HepG2 (cell line): ENCODE data around the gene VEGFB. TPM values are rescaled to one million over a fixed set of nuclear protein-coding genes. Genes with fewer than 3 reads are reported as not detected.

Experiments used
- ATAC-seq: fragments of 200-7000 bp; cut with Tn5 transposase; 3 replicates; pipeline ENCODE4 v1.9.1; 2020; ENCODE audit warnings: mild to moderate bottlenecking, moderate library complexity
- BruUV-seq: library from RNA; stranded (reverse); fragments of 400-500 nt; replicated peaks from 2 replicates; lab custom pipeline; 2021; lab: Mats Ljungman, UMichigan
- CTCF ChIA-PET: fragments of 300-600 bp; formaldehyde crosslinking; extraction: SDS; loops from one replicate; lab custom pipeline; 2021; ENCODE audit warnings: low total read pairs, inconsistent platforms, low intra/inter-chr PET ratio; lab: Yijun Ruan, JAX
- POLR2A ChIA-PET: fragments of 350-600 bp; sonication (Branson Sonifier 250); formaldehyde crosslinking; loops from one replicate; lab custom pipeline; 2020; ENCODE audit warnings: antibody characterized with exemption, inconsistent platforms; lab: Yijun Ruan, JAX
- DNase-seq: peaks from one replicate; pipeline ENCODE4 v3.0.0-alpha.2; 2015; ENCODE audit warnings: low spot score
- FAIRE-seq: peaks from 3 replicates; lab custom pipeline; 2011; peaks lifted over from hg19 to GRCh38; lab: Jason Lieb, UNC
- H2AFZ ChIP-seq: one replicate; pipeline ENCODE4 v1.6.1; 2011; ENCODE audit warnings: low read length, inconsistent platforms
- H3K27ac ChIP-seq: fragments of 300-600 bp; 3 replicates; pipeline ENCODE4 v1.8.0; 2011; ENCODE audit warnings: mixed run types, mild to moderate bottlenecking, mixed read lengths, low read length, inconsistent platforms; ENCODE audit not compliant: insufficient read depth; ENCODE audit errors: extremely low read length
- H3K27me3 ChIP-seq, 2 experiments: fragments of 200-600 bp in 1 of 2; 2 replicates in 1 of 2; 3 replicates in 1 of 2; pipeline versions ENCODE4 v1.6.0 to v1.8.0; 2011; ENCODE audit warnings: low read length in 2 of 2, mild to moderate bottlenecking in 2 of 2, moderate library complexity in 2 of 2, inconsistent platforms in 1 of 2; ENCODE audit not compliant: insufficient read depth in 2 of 2, control insufficient read depth in 1 of 2
- H3K36me3 ChIP-seq, 2 experiments: fragments of 200-600 bp in 1 of 2; replicated peaks in 1 of 2; 2 replicates in 1 of 2; 3 replicates in 1 of 2; pipeline versions ENCODE4 v1.5.1 to v1.8.0; 2011; ENCODE audit warnings: low read length in 2 of 2, inconsistent platforms in 1 of 2; ENCODE audit not compliant: insufficient read depth in 2 of 2, control insufficient read depth in 1 of 2
- H3K4me1 ChIP-seq: 2 replicates; pipeline ENCODE4 v1.5.1; 2012; ENCODE audit warnings: low read length, inconsistent platforms; ENCODE audit not compliant: insufficient read depth
- H3K4me2 ChIP-seq: 2 replicates; pipeline ENCODE4 v1.6.0; 2011; ENCODE audit warnings: low read depth, low read length, inconsistent platforms
- H3K4me3 ChIP-seq, 3 experiments: fragments of 200-600 bp in 1 of 3; sonication (generic), shearing (Covaris generic) in 1 of 3; replicated peaks in 1 of 3; 2 replicates each; pipeline ENCODE4 v1.5.1; 2011 to 2016; ENCODE audit warnings: low read length in 3 of 3, inconsistent platforms in 2 of 3, low read depth in 2 of 3, mild to moderate bottlenecking in 2 of 3, control low read depth in 1 of 3, mixed read lengths in 1 of 3; ENCODE audit not compliant: insufficient read depth in 1 of 3
- H3K79me2 ChIP-seq: one replicate; pipeline ENCODE4 v1.6.1; 2011; ENCODE audit warnings: low read length, inconsistent platforms; ENCODE audit not compliant: insufficient read depth
- H3K9ac ChIP-seq: 2 replicates; pipeline ENCODE4 v1.6.0; 2011; ENCODE audit warnings: mild to moderate bottlenecking, low read depth, low read length, inconsistent platforms; ENCODE audit not compliant: insufficient read depth
- H3K9me3 ChIP-seq: 2 replicates; pipeline ENCODE4 v1.5.1; 2012; ENCODE audit warnings: mild to moderate bottlenecking, low read length
- H4K20me1 ChIP-seq: 2 replicates; pipeline ENCODE4 v1.6.0; 2011; ENCODE audit warnings: inconsistent platforms, mild to moderate bottlenecking, low read length, moderate library complexity; ENCODE audit not compliant: insufficient read depth
- AHDC1 ChIP-seq: sonication (generic); formaldehyde crosslinking; IDR thresholded peaks from 2 replicates; pipeline ENCODE4 v1.5.1; 2020; ENCODE audit warnings: mild to moderate bottlenecking, missing genetic modification reagents, borderline replicate concordance
- HOXA5 ChIP-seq: sonication (generic); formaldehyde crosslinking; IDR thresholded peaks from 2 replicates; pipeline ENCODE4 v1.4.0; 2020; ENCODE audit warnings: missing genetic modification reagents
- NFYC ChIP-seq: IDR thresholded peaks from 2 replicates; pipeline ENCODE4 v1.6.1; 2016; ENCODE audit warnings: missing genetic modification reagents, missing compliant biosample characterization
- RFX1 ChIP-seq: fragments of 450-650 bp; IDR thresholded peaks from 2 replicates; pipeline ENCODE4 v1.6.1; 2017
- RFXAP ChIP-seq: sonication (generic); formaldehyde crosslinking; IDR thresholded peaks from 2 replicates; pipeline ENCODE4 v1.4.0; 2020; ENCODE audit warnings: missing genetic modification reagents, borderline replicate concordance
- TOE1 ChIP-seq: sonication (generic); formaldehyde crosslinking; IDR thresholded peaks from 2 replicates; pipeline ENCODE4 v1.4.0; 2020; ENCODE audit warnings: mild to moderate bottlenecking, missing genetic modification reagents
- YEATS4 ChIP-seq: sonication (generic); formaldehyde crosslinking; IDR thresholded peaks from 2 replicates; pipeline ENCODE4 v1.4.0; 2020; ENCODE audit warnings: missing genetic modification reagents, borderline replicate concordance
- ZBTB38 ChIP-seq: sonication (generic); formaldehyde crosslinking; IDR thresholded peaks from 2 replicates; pipeline ENCODE4 v1.5.1; 2020; ENCODE audit warnings: mild to moderate bottlenecking, missing genetic modification reagents
- ZNF747 ChIP-seq: sonication (generic); formaldehyde crosslinking; IDR thresholded peaks from 2 replicates; pipeline ENCODE4 v1.8.1; 2023; ENCODE audit warnings: missing genetic modification reagents, mild to moderate bottlenecking, borderline replicate concordance
- ZSCAN22 ChIP-seq: sonication (generic); formaldehyde crosslinking; IDR thresholded peaks from 2 replicates; pipeline ENCODE4 v1.4.0; 2020; ENCODE audit warnings: mild to moderate bottlenecking, missing genetic modification reagents
- WGBS: methylation state at CpG from one replicate; pipeline ENCODE4 v1.1.6; 2017; ENCODE audit warnings: low lambda C conversion rate; 5-methylcytosine and 5-hydroxymethylcytosine counted together
- in situ Hi-C: cut with HindIII; loops from 2 replicates; pipeline ENCODE4 v1.10.0; 2017; ENCODE audit warnings: low pct_unique_long_range_greater_than_20kb; ENCODE audit not compliant: extremely low pct_ligation_motif_present
- intact Hi-C: fragments of 100-400 bp; cut with micrococcal nuclease; formaldehyde crosslinking; loops from one replicate; pipeline ENCODE4 v1.10.0; 2022; ENCODE audit not compliant: unreplicated experiment
- polyA plus RNA-seq, 8 experiments: library from polyadenylated mRNA; depleted of rRNA in 3 of 8; stranded (reverse) in 7 of 8; unstranded in 1 of 8; fragments of >200 nt; fragmentation: Illumina TruSeq in 4 of 8; extraction: Trizol in 4 of 8; gene quantifications; 2 replicates each; pipeline versions ENCODE4 v1.2.1 to v1.2.3, GENCODE V29; 2011 to 2016; ENCODE audit warnings: low read depth in 4 of 8, missing spikeins in 1 of 8, mixed read lengths in 1 of 8; ENCODE audit not compliant: insufficient read depth in 1 of 8
- total RNA-seq, 5 experiments: library from RNA; depleted of rRNA; stranded (reverse); fragments of >200 nt; fragmentation: Illumina TruSeq; extraction: Trizol; gene quantifications; 2 replicates each; pipeline ENCODE4 v1.2.3, GENCODE V29; 2016; ENCODE audit warnings: low read depth in 1 of 5
- TF ChIP-seq, protein P1 (sequence below): IDR thresholded peaks from 2 replicates; pipeline ENCODE4 v1.6.1; 2016; ENCODE audit warnings: missing compliant biosample characterization, missing genetic modification reagents, borderline replicate concordance

The VEGFB gene
- total and polyA plus RNA-seq, 2 of the 13 experiments (the other 11 are each of a cell fraction or from before 2014, with no cell fraction given), result 9.0 to 11.3 TPM

DNA sequence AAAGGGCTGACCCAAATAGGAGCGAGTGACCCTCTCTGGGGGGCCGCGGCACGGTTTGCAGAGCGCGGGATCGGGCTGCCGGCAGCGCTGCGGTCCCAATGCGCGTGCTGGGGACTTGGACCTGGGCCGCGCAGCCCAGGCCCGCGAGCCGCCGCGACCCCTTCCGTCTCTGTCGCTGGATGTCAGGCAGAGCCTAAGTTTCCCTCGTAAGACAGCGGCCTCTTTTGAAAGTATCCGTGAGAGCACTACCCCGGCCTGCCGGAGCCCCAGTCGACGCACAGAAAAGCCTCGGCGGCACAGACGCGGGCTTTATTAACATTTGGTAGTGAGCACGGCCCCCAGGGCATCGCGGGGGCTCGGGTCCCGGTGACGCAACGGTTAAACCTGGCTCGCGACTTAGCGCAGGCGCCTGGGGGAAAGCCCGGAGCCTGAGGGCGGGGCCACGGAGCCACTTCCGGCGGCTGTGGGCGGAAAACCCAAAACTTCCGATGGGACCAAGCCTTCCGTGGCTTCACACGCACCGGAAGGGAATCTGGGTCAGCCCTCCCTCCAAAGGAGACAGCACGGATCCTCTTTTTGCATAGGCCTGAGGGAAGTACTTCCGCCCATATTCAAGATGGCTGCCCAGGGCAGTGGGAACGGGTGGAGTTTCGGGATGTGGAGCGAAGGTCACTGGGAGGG is 35.3 kb downstream of the VEGFB start:
- peak; percentile 99 for DNase-seq
- TF ChIP-seq ZSCAN22 (CRISPR knock-in tag) (no peak), ZNF747 (CRISPR knock-in tag) (peak; percentile 54; the same call in 1 of the 2 replicates), AHDC1 (CRISPR knock-in tag) (peak; percentile 23; the same call in 1 of the 2 replicates), ZBTB38 (CRISPR knock-in tag) (peak; percentile 36; the same call in 1 of the 2 replicates), NFYC (CRISPR knock-in tag) (peak; percentile 76), TOE1 (CRISPR knock-in tag) (0 out of 2 replicates have a peak, but pooled peaks have one; percentile 72), YEATS4 (0 out of 2 replicates have a peak, but pooled peaks have one; percentile 4), RFXAP (CRISPR knock-in tag) (no peak), RFX1 (no peak), HOXA5 (CRISPR knock-in tag) (peak; percentile 79)
- TF ChIP-seq, protein P1, sequence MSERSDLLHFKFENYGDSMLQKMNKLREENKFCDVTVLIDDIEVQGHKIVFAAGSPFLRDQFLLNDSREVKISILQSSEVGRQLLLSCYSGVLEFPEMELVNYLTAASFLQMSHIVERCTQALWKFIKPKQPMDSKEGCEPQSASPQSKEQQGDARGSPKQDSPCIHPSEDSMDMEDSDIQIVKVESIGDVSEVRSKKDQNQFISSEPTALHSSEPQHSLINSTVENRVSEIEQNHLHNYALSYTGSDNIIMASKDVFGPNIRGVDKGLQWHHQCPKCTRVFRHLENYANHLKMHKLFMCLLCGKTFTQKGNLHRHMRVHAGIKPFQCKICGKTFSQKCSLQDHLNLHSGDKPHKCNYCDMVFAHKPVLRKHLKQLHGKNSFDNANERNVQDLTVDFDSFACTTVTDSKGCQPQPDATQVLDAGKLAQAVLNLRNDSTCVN (CRISPR knock-in tag), result no peak

More for the DNA sequence above, 35.3 kb downstream of the VEGFB start:
- Histone ChIP-seq H2AFZ (no peak overlapping the region), H3K9me3 (no peaks in the 10 kb centered on the region), H3K4me3 (peak overlapping the region; percentile 71 to 90 (median 89)), H3K4me1 (peaks cover 38% of the 10 kb centered on the region), H3K27ac (peak overlapping the region; percentile 95), H3K4me2 (peak overlapping the region; percentile 95), H3K79me2 (peaks cover 14% of the 10 kb centered on the region), H4K20me1 (no peaks in the 10 kb centered on the region), H3K9ac (peak overlapping the region; percentile 87), H3K27me3 (no peaks in the 10 kb centered on the region), H3K36me3 (no peaks in the 10 kb centered on the region; a peak in 2 of 5 replicates)
- in situ Hi-C loops, result no loop called here
- CTCF ChIA-PET, result no interaction called here
- WGBS, result 1% methylated on average over 16 of the region's 58 CpGs
- POLR2A ChIA-PET, result interaction anchor here (0.8 to 5.9 kb wide), 25 partner anchors 9 to 87 kb away, joined by 3 to 113 read pairs (median 6); partner anchors contain the start of genes BAD, ESRRA, FERMT3 and FKBP2
- BruUV-seq, result TSS peak; percentile 75
- ATAC-seq (peak; percentile 85), FAIRE-seq (peak; percentile 99)
- intact Hi-C loops, result loop anchor here (2.0 kb wide), 3 partner anchors 15 to 35 kb away; partner anchors contain the start of genes BAD, ESRRA, GPR137 and PLCB3
